HCT116 (cell line): ENCODE measurements around the gene FAM13A. TPM values are rescaled to one million over a fixed set of nuclear protein-coding genes. Genes with fewer than 3 reads are reported as not detected.
"Not testable (repeated sequence)": the region's sequence is repeated elsewhere in the genome, so short reads cannot be mapped to it uniquely, and the experiment has no call there.

Experiments
- ATAC-seq: fragments of 200-7000 bp; cut with Tn5 transposase; 2 replicates; pipeline ENCODE4 v1.9.1; 2020; ENCODE audit warnings: mild to moderate bottlenecking, moderate library complexity
- BruUV-seq: library from RNA; stranded (reverse); fragments of 400-500 nt; replicated peaks from 2 replicates; lab custom pipeline; 2021; lab: Mats Ljungman, UMichigan
- CTCF ChIA-PET: fragments of 300-600 bp; sonication (Branson Sonifier 250); formaldehyde crosslinking; loops from one replicate; lab custom pipeline; 2021; ENCODE audit warnings: antibody characterized with exemption; lab: Charles Lee
- POLR2A ChIA-PET: fragments of 300-600, 350-600 bp; sonication (Branson Sonifier 250); formaldehyde crosslinking; loops from one replicate; lab custom pipeline; 2021; ENCODE audit warnings: antibody characterized with exemption; lab: Charles Lee
- RAD21 ChIA-PET, 2 experiments: fragments of 300-600 bp; sonication (Branson Sonifier 250); formaldehyde crosslinking; loops; one replicate each; lab custom pipeline; 2023; ENCODE audit warnings: low total read pairs in 2 of 2; ENCODE audit not compliant: uncharacterized antibody in 2 of 2, unreplicated experiment in 2 of 2, low non-redundant PET in 1 of 2; lab: Charles Lee
- DNase-seq: peaks from one replicate; pipeline ENCODE4 v3.0.0-alpha.2; 2010; ENCODE audit warnings: low read depth, low spot score
- H2AFZ ChIP-seq: fragments of 200-600 bp; shearing (Covaris generic), sonication (generic); 2 replicates; pipeline ENCODE4 v1.6.1; 2017; ENCODE audit warnings: low read depth, mixed run types, mixed read lengths, antibody characterized with exemption, low read length; ENCODE audit not compliant: poor library complexity, severe bottlenecking
- H3K27ac ChIP-seq: 2 replicates; pipeline ENCODE4 v1.5.1; 2012; ENCODE audit warnings: low read depth, low read length
- H3K27me3 ChIP-seq: fragments of 200-600 bp; sonication (generic); 2 replicates; pipeline ENCODE4 v1.6.1; 2016; ENCODE audit warnings: mixed run types, low read length, mixed read lengths; ENCODE audit not compliant: insufficient read depth
- H3K36me3 ChIP-seq, 2 experiments: fragments of 200-500 bp in 1 of 2; fragments of 200-600 bp in 1 of 2; sonication (Bioruptor generic) in 1 of 2; sonication (generic) in 1 of 2; 2 replicates each; pipeline versions ENCODE4 v1.5.1 to v1.6.1; 2014 to 2016; ENCODE audit warnings: low read length in 2 of 2, inconsistent platforms in 1 of 2, mixed read lengths in 1 of 2, mixed run types in 1 of 2; ENCODE audit not compliant: insufficient read depth in 2 of 2, control insufficient read depth in 1 of 2
- H3K4me1 ChIP-seq, 2 experiments: fragments of 200-600 bp in 1 of 2; sonication (generic) in 1 of 2; 2 replicates each; pipeline versions ENCODE4 v1.5.1 to v1.6.1; 2012 to 2017; ENCODE audit warnings: low read length in 2 of 2, inconsistent platforms in 1 of 2, mild to moderate bottlenecking in 1 of 2, mixed read lengths in 1 of 2, mixed run types in 1 of 2, moderate library complexity in 1 of 2; ENCODE audit not compliant: insufficient read depth in 2 of 2, control insufficient read depth in 1 of 2
- H3K4me2 ChIP-seq: fragments of 200-600 bp; sonication (generic); 2 replicates; pipeline ENCODE4 v1.6.1; 2017; ENCODE audit warnings: mixed run types, low read length, mixed read lengths
- H3K4me3 ChIP-seq, 2 experiments: fragments of 200-600 bp in 1 of 2; sonication (generic) in 1 of 2; replicated peaks in 1 of 2; 2 replicates each; pipeline ENCODE4 v1.5.1; 2011 to 2016; ENCODE audit warnings: low read length in 2 of 2, control low read depth in 1 of 2, low read depth in 1 of 2, mild to moderate bottlenecking in 1 of 2, mixed read lengths in 1 of 2, mixed run types in 1 of 2
- H3K79me2 ChIP-seq: fragments of 200-600 bp; sonication (generic); 2 replicates; pipeline ENCODE4 v1.6.1; 2017; ENCODE audit warnings: mild to moderate bottlenecking, mixed run types, low read length, moderate library complexity, mixed read lengths; ENCODE audit not compliant: insufficient read depth
- H3K9ac ChIP-seq: fragments of 200-600 bp; sonication (generic); 2 replicates; pipeline ENCODE4 v1.6.1; 2016; ENCODE audit warnings: low read length, mixed read lengths
- H3K9me2 ChIP-seq: fragments of 200-600 bp; sonication (generic), shearing (Covaris generic); 2 replicates; pipeline ENCODE4 v1.6.1; 2017; ENCODE audit warnings: mixed run types, mild to moderate bottlenecking, moderate library complexity; ENCODE audit not compliant: insufficient read depth
- H3K9me3 ChIP-seq, 2 experiments: fragments of 200-500 bp in 1 of 2; fragments of 200-600 bp in 1 of 2; sonication (Bioruptor generic) in 1 of 2; sonication (generic) in 1 of 2; 2 replicates each; pipeline ENCODE4 v1.6.1; 2014 to 2017; ENCODE audit warnings: low read length in 2 of 2, mixed read lengths in 2 of 2, inconsistent platforms in 1 of 2, low read depth in 1 of 2, mild to moderate bottlenecking in 1 of 2, mixed run types in 1 of 2, moderate library complexity in 1 of 2; ENCODE audit not compliant: control insufficient read depth in 1 of 2, insufficient read depth in 1 of 2
- H4K20me1 ChIP-seq: fragments of 200-600 bp; sonication (generic), shearing (Covaris generic); 2 replicates; pipeline ENCODE4 v1.6.1; 2017; ENCODE audit warnings: mixed run types, mild to moderate bottlenecking, moderate library complexity; ENCODE audit not compliant: insufficient read depth
- CBX3 ChIP-seq: IDR thresholded peaks from 2 replicates; pipeline ENCODE4 v1.6.1; 2012; ENCODE audit warnings: low read depth
- EGR1 ChIP-seq: IDR thresholded peaks from 2 replicates; pipeline ENCODE4 v1.6.1; 2012; ENCODE audit warnings: low read depth
- ELF1 ChIP-seq: IDR thresholded peaks from 2 replicates; pipeline ENCODE4 v1.6.1; 2012; ENCODE audit warnings: low read depth, borderline replicate concordance
- EZH2 ChIP-seq: fragments of 200-600 bp; sonication (generic); IDR thresholded peaks from 2 replicates; pipeline ENCODE4 v1.6.1; 2017; ENCODE audit warnings: antibody characterized with exemption, mixed run types
- JUND ChIP-seq: IDR thresholded peaks from 2 replicates; pipeline ENCODE4 v1.6.1; 2012
- POLR2A ChIP-seq: IDR thresholded peaks from 2 replicates; pipeline ENCODE4 v1.7.0; 2011; ENCODE audit warnings: borderline replicate concordance; ENCODE audit not compliant: insufficient read depth, insufficient read length; ENCODE audit errors: extremely low read depth
- POLR2AphosphoS5 ChIP-seq: IDR thresholded peaks from 2 replicates; pipeline ENCODE4 v1.6.1; 2011; ENCODE audit warnings: mild to moderate bottlenecking, low read depth, low read length, moderate library complexity
- SIN3A ChIP-seq: IDR thresholded peaks from 2 replicates; pipeline ENCODE4 v1.6.1; 2012; ENCODE audit warnings: low read depth
- SP1 ChIP-seq: IDR thresholded peaks from 2 replicates; pipeline ENCODE4 v1.6.1; 2012; ENCODE audit warnings: low read depth
- SRF ChIP-seq: IDR thresholded peaks from 2 replicates; pipeline ENCODE4 v1.6.1; 2012; ENCODE audit warnings: low read depth
- YY1 ChIP-seq: IDR thresholded peaks from 2 replicates; pipeline ENCODE4 v1.6.1; 2011; ENCODE audit warnings: low read length, low read depth, moderate library complexity, mild to moderate bottlenecking; ENCODE audit not compliant: insufficient replicate concordance; ENCODE audit errors: extremely low read depth
- ZNF274 ChIP-seq: fragments of 200-500 bp; sonication (Bioruptor generic); IDR thresholded peaks from 2 replicates; pipeline ENCODE4 v1.6.1; 2014; ENCODE audit warnings: mild to moderate bottlenecking, low read depth, low read length, inconsistent platforms
- intact Hi-C: fragments of 100-400 bp; cut with micrococcal nuclease; formaldehyde crosslinking; loops from 2 replicates; pipeline ENCODE4 v1.10.0; 2022
- total RNA-seq: library from RNA; stranded (reverse); gene quantifications from one replicate; pipeline ENCODE4 v1.2.1, GENCODE V29; 2021; ENCODE audit not compliant: unreplicated experiment
- TF ChIP-seq, protein P1 (sequence below): IDR thresholded peaks from 2 replicates; pipeline ENCODE4 v1.6.1; 2012
- TF ChIP-seq, protein P2 (sequence below): IDR thresholded peaks from 2 replicates; pipeline ENCODE4 v1.6.1; 2011; ENCODE audit warnings: mild to moderate bottlenecking, low read length, moderate library complexity; ENCODE audit not compliant: insufficient replicate concordance; ENCODE audit errors: extremely low read depth
- TF ChIP-seq, protein P3 (sequence below), 3 experiments: fragments of 200-600 bp in 1 of 3; sonication (generic) in 1 of 3; IDR thresholded peaks in 2 of 3; conservative IDR thresholded peaks in 1 of 3; 2 replicates each; pipeline ENCODE4 v1.5.1; 2012 to 2017; ENCODE audit warnings: low read depth in 2 of 3, low read length in 2 of 3, antibody characterized with exemption in 1 of 3, borderline replicate concordance in 1 of 3, control low read depth in 1 of 3, mild to moderate bottlenecking in 1 of 3, mixed read lengths in 1 of 3, mixed run types in 1 of 3, moderate library complexity in 1 of 3; ENCODE audit not compliant: insufficient read depth in 1 of 3
- TF ChIP-seq, protein P4 (sequence below): IDR thresholded peaks from 2 replicates; pipeline ENCODE4 v1.6.1; 2012

The FAM13A gene
- total RNA-seq, 1 experiment from 2014 or later = 17.2 TPM

DNA sequence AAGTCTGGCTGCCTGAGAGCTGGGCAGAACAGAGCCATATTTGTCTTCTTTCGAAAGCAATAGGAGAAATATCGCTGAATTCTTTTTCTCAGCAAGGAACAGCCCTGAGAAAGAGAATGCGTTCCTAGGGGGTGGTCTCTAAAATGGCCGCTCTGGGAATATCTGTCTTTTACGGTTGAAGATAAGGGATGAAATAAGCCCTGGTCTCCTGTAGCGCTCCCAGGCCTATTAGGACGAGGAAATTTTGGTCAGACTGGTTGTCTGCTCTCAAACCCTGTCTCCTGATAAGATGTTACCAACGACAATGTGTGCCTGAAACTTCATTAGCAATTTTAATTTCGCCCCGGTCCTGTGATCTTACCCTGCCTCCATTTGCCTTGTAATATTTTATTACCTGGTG lies 42.1 kb downstream of the FAM13A start:
- H3K4me3 ChIP-seq, H3K9me3 ChIP-seq, H3K9me2 ChIP-seq, intact Hi-C loops, POLR2A ChIA-PET, H3K27ac ChIP-seq, ATAC-seq, RAD21 ChIA-PET, H2AFZ ChIP-seq, CTCF ChIA-PET, H3K27me3 ChIP-seq, H3K4me1 ChIP-seq, H3K4me2 ChIP-seq, H3K9ac ChIP-seq, BruUV-seq, H4K20me1 ChIP-seq, H3K79me2 ChIP-seq, DNase-seq: not testable (repeated sequence)
- H3K36me3 ChIP-seq = peaks cover 8 to 10% of the 10 kb centered on the region in 2 experiments; a peak in 2 of 4 replicates

DNA sequence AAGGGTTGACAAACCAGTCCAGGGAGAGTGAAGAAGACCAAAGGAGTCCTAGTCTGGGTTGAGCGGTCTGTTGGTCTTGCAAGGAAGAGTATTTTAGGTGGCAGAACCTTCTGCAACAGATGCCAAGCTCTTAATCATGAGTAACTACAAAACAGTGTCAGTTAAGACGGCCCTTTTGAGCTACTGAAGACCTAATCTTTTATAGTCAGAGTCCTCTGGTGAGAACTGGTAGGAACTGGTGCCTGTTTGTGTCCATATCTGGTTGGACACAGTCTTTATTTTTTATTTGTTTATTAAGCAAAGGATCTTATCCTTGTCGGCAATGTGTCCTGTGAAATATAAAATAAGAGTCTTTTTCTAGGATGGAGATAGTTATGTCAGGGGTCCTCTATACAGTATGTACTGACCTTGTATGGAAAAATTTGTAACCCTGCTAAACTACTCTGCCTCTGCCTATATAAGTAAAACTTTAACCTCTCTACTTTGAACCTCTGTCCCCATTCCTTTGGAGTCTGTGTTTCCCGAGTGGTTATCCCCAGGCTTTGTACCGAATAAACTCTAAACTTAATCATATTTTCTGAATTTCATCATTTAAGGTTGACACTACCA lies 47.1 kb downstream of the FAM13A start:
- intact Hi-C loops = no loop called here
- Histone ChIP-seq H3K27me3 (no peaks in the 10 kb centered on the region), H3K36me3 (no peaks in the 10 kb centered on the region), H3K4me2 (no peak overlapping the region), H3K4me3 (no peak overlapping the region), H3K27ac (no peak overlapping the region), H3K9me2 (no peaks in the 10 kb centered on the region), H3K9me3 (no peaks in the 10 kb centered on the region), H4K20me1 (no peaks in the 10 kb centered on the region), H3K79me2 (no peaks in the 10 kb centered on the region), H2AFZ (no peak overlapping the region), H3K4me1 (no peaks in the 10 kb centered on the region), H3K9ac (no peak overlapping the region)
- ATAC-seq (no peak), DNase-seq (no peak)
- BruUV-seq = no TSS peak
- RAD21 ChIA-PET = no interaction called here
- POLR2A ChIA-PET = no interaction called here
- CTCF ChIA-PET = no interaction called here
- TF ChIP-seq, protein P1, sequence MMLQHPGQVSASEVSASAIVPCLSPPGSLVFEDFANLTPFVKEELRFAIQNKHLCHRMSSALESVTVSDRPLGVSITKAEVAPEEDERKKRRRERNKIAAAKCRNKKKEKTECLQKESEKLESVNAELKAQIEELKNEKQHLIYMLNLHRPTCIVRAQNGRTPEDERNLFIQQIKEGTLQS = no peak
- TF ChIP-seq POLR2AphosphoS5 (no peak), YY1 (no peak), POLR2A (no peak), ELF1 (no peak), EGR1 (no peak), SRF (no peak), CBX3 (no peak), ZNF274 (no peak), SP1 (no peak), EZH2 (no peak), SIN3A (no peak), JUND (no peak)
- TF ChIP-seq, protein P2, sequence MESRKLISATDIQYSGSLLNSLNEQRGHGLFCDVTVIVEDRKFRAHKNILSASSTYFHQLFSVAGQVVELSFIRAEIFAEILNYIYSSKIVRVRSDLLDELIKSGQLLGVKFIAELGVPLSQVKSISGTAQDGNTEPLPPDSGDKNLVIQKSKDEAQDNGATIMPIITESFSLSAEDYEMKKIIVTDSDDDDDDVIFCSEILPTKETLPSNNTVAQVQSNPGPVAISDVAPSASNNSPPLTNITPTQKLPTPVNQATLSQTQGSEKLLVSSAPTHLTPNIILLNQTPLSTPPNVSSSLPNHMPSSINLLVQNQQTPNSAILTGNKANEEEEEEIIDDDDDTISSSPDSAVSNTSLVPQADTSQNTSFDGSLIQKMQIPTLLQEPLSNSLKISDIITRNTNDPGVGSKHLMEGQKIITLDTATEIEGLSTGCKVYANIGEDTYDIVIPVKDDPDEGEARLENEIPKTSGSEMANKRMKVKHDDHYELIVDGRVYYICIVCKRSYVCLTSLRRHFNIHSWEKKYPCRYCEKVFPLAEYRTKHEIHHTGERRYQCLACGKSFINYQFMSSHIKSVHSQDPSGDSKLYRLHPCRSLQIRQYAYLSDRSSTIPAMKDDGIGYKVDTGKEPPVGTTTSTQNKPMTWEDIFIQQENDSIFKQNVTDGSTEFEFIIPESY = no peak
- TF ChIP-seq, protein P3, sequence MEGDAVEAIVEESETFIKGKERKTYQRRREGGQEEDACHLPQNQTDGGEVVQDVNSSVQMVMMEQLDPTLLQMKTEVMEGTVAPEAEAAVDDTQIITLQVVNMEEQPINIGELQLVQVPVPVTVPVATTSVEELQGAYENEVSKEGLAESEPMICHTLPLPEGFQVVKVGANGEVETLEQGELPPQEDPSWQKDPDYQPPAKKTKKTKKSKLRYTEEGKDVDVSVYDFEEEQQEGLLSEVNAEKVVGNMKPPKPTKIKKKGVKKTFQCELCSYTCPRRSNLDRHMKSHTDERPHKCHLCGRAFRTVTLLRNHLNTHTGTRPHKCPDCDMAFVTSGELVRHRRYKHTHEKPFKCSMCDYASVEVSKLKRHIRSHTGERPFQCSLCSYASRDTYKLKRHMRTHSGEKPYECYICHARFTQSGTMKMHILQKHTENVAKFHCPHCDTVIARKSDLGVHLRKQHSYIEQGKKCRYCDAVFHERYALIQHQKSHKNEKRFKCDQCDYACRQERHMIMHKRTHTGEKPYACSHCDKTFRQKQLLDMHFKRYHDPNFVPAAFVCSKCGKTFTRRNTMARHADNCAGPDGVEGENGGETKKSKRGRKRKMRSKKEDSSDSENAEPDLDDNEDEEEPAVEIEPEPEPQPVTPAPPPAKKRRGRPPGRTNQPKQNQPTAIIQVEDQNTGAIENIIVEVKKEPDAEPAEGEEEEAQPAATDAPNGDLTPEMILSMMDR (IDR thresholded peaks at IDR 0.05 in 2 of 3, conservative IDR thresholded peaks at IDR 0.05 in 1 of 3; ENCODE audit: borderline replicate concordance in 1 of 3, insufficient read depth in 1 of 3, low read depth in 2 of 3, low read length in 2 of 3) = no peak
- TF ChIP-seq, protein P4, sequence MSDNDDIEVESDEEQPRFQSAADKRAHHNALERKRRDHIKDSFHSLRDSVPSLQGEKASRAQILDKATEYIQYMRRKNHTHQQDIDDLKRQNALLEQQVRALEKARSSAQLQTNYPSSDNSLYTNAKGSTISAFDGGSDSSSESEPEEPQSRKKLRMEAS = no peak
- TF ChIP-seq, all 23 proteins: peak for 0
